ENCODE results near the gene PKDCC.

PKDCC gene

DNA sequence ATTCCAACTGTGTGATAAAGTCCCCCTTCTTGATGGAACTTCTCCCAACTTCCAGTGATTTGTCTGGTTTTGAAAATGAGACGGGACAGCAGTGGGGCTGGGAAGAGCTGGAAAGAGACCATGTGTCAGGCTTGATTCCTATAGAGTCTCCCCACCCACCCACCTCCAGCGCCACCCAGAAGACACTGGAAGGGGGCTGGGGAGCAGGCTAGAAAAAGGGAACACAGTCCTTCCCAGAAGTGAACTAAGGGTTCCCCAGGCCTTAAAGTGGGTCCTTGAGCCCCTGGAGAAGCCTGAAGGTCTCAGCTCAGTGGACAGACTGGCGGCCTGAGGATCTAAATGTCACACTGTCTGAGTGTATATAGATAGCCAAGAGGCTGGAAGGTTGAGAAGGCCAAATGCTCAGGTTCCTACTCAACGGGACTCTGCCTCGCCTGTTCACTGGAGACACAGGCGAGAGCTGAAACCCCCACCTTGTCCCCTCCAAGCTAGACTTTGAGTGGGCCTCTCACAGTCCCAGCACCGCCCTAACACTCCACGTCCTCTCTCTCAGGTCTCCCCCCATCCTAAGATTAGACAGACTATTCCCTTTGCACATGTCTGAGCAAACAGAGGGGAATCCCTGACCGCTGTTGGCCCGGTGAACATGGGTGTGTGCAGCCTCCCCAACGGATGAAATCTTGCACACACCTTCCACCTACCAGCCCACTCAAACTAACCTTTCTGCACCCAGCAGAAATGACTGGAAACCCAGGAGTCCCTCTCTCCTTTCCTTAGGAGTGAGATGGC is 1.6 kb downstream of the PKDCC start:
- DNase-seq (ENCODE audit: low read depth in 1 of 2, low spot score in 1 of 2), result no peak

DNA sequence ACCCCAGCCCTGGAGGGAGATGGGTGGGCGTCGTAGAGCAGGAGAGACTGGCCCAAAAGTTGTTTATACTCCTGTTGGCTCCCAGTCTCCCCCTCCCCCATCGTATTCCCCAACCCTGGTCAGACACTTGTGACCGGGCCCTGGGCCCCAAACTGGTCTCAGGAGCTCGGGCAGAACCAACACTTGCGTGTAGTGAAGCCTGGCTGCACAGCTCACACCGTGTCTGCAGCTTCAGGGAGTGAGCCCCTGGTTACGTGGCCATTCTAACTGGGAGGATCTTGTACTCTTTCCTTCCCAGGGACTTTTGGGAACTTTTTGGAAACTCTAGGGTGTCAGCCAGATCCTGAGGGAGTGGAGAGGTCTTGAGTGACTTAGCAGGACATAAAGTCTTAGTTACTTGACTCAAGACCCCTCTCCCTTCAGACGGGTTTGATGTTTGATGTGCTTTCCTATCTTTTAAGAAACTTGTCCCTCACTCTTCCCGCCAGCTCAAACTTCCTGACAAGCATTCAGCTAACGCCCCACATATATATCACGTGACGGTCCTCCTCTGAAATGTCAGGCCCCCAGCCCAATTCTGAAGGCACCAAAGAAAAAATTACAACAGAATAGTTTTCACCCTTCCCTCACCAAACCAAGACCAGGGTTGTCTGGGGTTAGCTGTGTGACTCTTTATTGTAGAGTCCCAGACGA is 2.3 kb downstream of the PKDCC start:
- no peak for DNase-seq (ENCODE audit: low read depth in 1 of 2, low spot score in 1 of 2)

DNA sequence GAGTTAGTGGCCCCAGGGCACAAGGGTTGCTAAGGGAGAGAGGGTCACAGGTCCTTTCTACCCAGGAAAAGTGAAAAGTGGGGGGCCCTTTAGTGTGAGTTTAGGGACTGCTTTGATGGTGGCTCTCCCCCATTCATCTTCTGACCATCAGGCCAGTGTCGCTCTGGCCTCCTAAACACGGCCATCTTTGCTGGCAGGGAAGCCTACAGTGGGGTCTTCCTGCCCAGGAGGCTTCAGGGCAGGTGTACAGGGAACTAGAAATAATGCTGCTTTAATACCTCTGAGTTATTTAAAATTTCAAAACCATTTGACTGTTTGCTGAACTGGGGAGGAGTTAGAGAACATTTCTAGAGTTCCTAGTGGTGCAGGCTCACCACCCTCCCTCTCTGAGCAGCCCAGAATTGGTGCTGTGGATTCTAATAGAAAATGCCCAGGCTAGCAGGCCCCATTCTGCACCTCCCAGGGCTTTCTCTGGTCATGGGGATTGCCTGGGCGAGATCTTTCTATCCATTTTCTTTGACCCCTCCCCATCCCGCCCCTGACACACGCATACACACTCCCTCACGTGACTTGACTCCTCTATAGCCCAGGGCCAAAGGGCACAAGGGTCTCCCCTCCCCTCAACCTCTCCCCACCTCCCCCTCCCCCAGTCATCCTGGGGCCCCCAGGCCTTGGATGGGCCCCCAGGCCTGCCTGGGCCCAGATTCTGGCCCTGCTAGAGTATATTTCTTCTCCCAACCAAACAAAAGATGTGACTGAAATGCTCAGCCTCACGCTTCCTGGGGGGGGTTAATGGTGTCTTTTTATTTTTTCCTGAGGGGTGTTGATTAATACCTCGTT is 3.1 kb downstream of the PKDCC start:
- no peak for DNase-seq (ENCODE audit: low read depth in 1 of 2, low spot score in 1 of 2)

DNA sequence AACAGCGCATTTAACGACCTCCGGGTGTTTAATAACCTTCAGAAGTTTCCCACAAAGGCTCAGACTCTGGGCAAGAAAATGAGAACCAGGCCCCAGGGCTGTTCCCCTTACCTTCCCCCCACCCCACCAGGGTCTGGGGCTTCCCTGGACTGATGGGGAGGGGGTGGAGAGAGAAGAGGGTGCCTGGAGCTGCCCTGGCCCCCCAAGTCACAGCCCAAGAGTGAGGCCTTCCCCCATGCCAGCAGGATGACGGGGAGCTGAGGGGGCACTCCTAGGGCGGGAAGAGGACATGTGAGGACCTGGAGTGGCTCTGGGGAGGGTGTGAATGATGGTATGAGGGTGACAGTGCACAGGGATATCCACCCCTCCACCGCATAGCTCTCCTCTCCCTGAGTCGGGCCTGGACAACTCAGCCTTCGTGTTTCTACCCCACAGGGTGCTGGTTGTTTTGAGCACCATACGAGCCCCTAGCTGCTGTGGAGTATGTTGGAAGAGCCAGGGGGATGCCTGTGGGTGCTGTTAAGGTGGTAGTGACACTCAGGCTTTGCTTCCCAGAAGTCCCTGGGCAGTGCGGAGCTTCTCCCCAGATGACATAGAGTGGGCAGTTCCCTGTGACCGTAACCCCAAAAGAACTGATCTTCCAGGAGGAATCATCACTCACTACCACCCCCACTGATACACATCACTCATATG is 3.9 kb downstream of the PKDCC start:
- DNase-seq (ENCODE audit: low read depth in 1 of 2, low spot score in 1 of 2), result no peak

DNA sequence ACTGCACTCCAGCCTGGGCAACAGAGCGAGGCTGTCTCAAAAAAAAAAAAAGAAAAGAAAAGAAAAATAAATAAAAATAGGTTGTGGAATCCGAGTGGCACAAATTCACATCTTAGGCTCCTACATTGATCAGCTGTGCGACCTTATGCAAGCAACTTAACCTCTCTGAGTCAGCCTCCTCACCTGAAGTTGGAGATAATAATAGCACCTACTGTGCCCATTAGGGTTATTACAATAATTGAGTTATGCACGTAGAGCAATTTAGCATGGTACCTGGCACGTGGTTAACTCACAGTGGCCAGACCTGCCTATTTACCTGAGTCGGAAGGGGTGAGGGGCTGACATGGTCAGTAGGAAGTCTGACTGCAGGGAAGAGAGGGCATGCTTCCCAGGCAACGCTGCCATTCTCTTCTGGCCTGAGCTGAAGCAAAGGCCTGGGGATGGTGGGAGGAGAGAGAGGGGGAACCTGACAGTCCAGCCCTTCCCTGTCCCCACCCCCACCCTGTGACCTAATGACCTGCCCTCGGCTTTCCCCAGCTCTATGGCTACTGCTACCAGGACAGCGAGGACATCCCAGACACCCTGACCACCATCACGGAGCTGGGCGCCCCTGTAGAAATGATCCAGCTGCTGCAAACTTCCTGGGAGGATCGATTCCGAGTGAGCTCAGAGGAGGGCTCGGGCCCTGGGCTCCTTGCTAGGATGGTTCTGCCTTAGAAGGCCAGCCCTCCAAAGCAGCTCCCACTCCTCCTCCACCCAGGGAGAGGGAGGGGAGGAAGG is 5.1 kb downstream of the PKDCC start:
- no peak for DNase-seq (ENCODE audit: low read depth in 1 of 2, low spot score in 1 of 2)

DNA sequence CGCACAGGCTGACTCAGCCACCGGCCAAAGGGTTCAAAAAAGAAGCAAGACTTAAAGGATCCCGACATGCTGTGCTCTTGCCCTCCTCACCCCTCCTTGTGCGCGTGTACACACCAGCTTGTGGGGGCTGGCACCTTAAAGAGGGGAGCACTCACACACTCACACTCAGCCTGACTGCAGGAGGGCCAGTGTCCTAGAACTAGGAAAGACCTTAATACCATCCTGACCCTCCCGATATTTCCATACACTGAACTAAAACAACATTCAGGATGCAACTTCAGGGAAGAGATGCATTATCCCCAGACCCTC is 5.6 kb downstream of the PKDCC start:
- DNase-seq (ENCODE audit: low read depth in 1 of 2, low spot score in 1 of 2), result no peak

DNA sequence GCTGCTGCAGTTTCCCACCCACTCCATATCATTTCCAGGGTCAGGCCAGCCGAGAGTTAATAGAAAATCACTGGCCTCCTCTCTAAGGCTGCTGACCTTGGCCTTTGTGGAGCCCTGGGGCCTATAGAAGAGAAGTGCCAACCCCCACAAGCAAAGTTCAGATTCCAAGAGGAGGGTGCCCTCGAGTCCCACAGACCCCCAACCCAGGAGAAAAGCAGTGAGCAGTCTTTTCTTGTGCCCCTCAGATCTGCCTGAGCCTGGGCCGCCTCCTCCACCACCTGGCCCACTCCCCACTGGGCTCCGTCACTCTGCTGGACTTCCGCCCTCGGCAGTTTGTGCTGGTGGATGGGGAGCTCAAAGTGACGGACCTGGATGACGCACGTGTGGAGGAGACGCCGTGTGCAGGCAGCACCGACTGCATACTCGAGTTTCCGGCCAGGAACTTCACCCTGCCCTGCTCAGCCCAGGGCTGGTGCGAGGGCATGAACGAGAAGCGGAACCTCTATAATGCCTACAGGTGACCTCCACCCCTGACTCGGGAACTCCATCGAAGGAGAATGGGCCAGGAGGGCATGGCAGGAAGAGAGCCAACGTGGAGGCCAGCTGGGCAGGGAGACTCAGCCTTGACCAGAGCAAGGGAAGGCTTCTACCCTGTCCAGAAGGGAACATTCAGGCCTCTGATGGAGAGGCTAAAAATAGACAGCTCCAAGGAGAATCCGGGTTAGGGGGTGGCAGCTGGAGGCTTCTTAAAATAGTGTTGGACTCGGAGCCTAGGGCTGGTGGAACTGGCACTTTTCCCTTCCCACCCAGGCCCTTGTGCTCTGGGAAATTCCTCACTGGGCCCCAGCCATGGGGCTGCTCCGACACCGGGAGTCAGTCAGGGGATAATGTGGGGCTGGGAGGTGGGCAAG is 6.2 kb downstream of the PKDCC start:
- no peak for DNase-seq (ENCODE audit: low read depth in 1 of 2, low spot score in 1 of 2)

DNA sequence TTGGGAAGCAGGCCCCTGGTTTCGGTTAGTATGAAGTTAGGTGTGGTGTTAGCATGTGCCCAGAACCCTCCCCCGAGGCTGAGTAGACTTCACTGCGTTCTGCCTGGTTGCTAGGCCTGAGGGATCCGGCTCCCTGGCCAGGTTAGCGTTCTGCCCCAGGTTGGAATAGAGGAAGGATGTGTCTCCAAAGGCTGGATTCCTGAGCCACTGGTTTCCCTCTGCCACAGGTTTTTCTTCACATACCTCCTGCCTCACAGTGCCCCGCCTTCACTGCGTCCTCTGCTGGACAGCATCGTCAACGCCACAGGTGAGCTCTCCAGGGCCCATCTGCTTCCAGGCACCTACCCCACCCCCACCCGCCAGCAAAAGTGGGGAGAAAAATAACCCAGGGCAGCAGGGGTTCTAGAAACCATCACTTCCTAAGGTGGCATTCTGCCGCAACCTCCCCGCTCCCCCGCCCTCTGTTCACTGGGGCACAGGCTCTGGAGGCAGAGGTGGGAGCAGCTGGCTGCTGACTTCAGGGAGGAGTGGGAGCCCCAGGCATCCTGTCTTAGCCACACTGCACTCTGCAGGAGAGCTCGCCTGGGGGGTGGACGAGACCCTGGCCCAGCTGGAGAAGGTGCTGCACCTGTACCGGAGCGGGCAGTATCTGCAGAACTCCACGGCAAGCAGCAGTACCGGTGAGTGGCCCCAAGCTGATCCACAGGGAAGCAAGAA is 7.1 kb downstream of the PKDCC start:
- no peak for DNase-seq (ENCODE audit: low read depth in 1 of 2, low spot score in 1 of 2)

DNA sequence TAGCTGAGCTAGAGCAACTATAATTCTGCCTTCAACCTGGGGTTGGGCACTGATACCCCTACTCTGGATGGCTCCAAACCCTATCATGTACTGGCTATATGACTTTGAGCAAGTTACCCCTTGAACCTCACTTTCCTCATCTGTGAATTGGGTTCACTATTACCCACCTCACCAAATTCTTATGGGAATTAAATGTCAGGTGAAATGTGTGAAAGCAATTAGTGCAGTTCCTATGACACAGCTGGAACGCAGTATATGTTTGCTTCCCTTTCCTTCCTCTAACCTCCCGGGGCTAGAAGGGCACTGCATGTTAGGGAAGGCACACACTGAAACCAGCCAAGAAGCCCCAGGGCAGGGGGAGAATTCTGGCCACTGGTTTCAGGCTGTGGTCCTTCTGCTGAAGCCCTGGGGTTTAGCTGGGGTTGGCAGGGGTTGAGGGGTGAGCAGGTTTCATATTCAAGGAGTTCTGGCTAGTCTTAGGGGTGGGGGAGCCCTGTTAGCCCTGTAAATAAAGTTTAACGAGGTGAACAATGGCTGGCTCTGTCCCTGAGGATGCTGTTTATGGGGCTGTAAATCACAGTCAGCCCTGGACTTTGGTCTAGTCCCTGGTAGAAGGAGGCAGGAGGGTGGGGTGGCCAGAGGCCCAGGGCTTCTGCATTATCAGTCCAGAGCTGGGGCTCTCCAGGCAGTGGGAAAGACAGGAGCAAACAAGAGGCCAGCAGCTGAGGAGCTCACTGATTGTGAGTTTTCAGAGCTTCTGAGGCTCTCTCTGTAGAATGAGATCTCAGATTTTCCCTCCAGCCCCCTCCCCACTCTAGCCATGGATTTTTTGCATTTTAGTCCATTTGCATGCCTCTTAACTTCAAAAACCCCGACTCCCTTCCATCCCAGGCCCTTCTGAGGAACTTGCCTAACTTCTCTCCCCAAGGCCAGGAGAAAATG is 8.0 kb downstream of the PKDCC start:
- no peak for DNase-seq (ENCODE audit: low read depth in 1 of 2, low spot score in 1 of 2)

DNA sequence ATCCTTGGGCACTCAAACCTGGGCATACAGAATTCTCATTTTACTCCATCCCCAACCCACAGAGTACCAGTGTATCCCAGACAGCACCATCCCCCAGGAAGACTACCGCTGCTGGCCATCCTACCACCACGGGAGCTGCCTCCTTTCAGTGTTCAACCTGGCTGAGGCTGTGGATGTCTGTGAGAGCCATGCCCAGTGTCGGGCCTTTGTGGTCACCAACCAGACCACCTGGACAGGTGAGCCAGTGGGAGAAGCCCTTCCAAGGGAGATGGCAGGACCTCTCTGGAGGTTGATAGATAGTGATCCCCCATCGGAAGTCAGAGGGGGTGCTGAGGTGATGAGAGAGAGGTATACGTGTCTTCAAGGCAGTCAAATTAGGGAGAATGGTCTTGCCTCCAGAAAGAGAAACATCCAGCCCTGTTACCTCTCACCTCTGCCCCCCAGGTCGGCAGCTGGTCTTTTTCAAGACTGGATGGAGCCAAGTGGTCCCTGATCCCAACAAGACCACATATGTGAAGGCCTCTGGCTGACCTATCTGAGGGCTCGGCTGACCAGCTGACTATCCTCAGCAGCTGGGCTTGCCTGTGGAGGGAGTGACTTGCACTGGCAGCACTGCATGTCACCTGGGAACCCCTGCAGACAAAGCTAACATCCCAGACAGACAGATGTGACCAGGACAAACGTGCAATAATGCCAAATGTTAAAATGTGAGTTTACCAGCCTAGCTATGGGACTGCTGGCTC is 9.5 kb downstream of the PKDCC start:
- no peak for DNase-seq (ENCODE audit: low read depth in 1 of 2, low spot score in 1 of 2)

DNA sequence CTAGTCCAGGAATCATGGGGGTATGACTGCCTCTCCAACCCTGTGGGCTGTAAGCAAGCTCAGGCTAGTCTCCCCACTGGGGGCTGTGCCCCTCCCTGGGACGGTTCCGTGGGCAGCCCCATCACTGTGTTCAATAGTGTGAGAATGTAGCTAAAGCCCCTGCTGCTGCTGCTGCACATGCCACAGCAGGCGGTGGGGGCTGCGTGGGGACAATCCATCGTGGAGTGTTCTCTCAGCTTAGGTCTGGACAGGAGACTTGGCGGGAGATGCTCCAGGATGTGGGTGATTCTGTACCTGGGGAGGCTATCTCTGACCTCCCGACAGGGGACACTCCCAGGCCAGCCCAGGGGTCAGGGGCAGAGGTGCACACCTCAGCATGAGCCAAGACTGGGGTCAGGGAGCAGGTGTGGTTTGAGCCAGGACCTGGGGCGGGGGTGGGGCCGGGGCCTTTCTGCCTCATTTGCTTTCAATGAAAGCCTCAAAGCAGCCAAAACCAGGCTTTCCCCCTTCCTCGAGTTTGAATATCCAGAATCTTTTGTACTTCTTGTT is 10.2 kb downstream of the PKDCC start:
- DNase-seq (ENCODE audit: low read depth in 1 of 2, low spot score in 1 of 2), result no peak

DNA sequence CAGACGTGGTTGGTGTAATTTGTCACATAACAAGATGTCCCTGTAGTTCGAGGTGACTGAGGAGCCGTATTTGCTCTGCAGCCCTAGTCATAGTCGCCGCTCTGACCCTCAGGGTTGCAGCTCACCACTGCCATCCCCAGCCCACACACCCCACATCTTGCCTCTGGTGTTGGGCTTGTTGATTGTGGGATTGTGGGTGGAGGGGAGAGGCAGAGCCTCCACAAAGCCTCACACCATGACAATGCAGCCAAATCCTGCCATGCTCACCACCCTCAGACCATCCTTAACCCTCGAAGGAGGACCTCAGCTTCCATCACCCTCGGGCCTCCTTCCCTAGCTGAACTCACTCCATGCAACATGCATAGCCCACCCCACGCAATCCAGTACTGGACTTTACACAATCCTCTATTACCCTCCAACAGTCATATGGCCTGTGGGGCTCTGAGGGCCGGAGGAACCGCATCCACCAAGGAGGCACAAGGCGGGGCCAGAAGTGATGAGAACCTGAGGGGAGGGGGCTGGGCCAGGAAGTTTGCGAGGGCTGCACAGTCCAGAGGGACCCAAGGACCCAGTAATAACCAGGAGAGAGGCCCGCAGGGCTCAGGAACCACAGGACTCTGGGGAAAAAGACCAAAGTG is 11.6 kb downstream of the PKDCC start:
- no peak for DNase-seq (ENCODE audit: low read depth in 1 of 2, low spot score in 1 of 2)

DNA sequence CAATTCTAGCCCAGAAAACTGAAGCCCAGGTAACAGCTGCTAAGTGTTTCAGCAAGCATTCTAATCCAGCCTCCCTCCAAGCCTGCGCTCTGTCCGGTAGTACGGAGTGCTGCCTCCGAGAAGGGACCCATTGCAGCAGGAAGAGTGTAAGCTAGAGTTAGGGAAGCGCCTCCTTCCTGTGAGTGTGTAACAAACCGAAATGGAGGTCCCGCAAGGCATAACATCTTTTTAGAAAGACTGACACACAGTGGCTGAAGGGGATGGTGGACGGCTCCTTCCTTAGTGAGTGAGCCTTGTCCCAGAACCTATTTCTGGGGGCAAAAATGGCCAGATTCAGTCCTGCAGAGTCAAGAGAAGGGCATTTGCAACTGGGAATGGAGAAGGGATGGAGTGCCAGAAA is 12.2 kb downstream of the PKDCC start:
- DNase-seq (ENCODE audit: low read depth in 1 of 2, low spot score in 1 of 2), result no peak

DNA sequence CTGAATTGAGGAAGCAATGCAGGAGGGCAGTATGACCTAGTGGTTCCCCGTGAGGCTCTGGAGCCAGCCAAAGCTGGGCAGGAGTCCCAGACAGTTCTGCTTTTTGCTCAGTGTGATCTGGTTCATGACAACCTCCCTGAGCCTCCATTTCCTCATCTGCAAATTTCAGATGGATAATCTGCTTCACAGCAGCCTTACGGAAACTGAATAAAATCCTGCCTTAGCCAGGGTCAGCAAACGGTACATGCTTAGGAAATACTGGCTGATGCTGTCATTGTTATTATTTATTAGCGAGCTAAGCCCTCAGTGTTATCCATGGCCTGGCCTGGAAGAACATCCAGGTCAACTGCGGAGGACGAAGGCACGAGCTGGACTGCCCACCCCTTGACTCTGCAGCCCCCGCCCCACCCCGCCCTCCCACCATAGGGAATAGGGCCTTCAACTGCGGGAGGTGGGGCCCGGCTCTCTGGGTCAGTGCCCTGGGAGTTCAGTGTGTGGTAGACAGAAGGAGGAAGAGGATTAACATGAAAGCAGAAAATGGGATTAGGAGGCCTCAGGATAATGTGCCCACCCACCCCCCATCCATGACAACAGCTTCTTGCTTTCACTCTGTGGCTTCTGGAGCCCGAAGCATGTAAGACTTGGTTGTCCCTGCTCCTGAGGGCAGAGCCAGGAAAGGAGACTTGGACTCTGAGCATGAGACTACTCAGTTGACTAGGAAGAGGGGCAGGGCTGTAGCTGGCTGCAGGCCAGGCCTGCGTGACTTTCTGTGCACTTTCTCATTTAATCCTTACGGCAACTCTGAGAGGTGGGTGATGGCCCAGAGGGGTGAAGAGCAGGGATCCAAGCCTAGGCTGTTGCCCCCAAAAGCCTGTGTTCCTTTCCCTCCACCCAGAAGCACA is 13.1 kb downstream of the PKDCC start:
- DNase-seq (ENCODE audit: low read depth in 1 of 2, low spot score in 1 of 2), result no peak

DNA sequence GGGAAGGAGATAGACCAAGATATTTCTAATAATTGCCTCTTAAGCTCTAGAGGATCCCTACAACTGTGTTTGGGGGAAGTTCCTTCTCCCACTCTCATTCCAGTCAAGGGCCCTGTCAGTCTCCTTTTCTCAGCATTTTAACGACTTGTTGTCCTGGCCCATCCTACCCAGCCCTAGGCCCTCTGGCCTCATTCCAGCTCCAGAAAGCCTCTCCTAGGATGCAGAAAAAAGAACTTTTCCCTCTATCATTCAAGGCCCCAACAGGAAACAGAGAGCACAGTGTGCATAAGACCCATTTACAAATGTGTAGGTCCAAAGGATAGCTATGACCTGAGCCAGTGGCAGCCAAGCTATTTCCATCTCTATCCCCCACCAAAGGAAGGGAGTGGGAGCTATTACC is 14.0 kb downstream of the PKDCC start:
- DNase-seq (ENCODE audit: low read depth in 1 of 2, low spot score in 1 of 2), result no peak

Measured in stimulated activated CD4-positive, alpha-beta T cell treated with anti-CD3 and anti-CD28 coated beads, Interleukin-15, amount 100 ng/mL, for 1 hour (primary cell).